ENCODE measurements around the gene ATP9B. TPM values are rescaled to one million over a fixed set of nuclear protein-coding genes. Genes with fewer than 3 reads are reported as not detected.

Gene ATP9B
- total RNA-seq, 1 donor from 2014 or later: 22.7 TPM

- no peak for TF ChIP-seq CTCF (conservative IDR thresholded peaks at IDR 0.05; ENCODE audit: low read depth, low read length)
- no peak for DNase-seq (ENCODE audit: low read depth)
- no peak overlapping the region for H3K4me3 ChIP-seq (ENCODE audit: low read depth, low read length)
These were observed 104.5 kb downstream of the ATP9B start for GRCh38 chr18:79173742-79174141.

GRCh38 chr18:79178113-79178531 is 108.9 kb downstream of the ATP9B start:
- no peak for TF ChIP-seq CTCF (conservative IDR thresholded peaks at IDR 0.05; ENCODE audit: low read depth, low read length)

GRCh38 chr18:79182047-79182713 is 113.0 kb downstream of the ATP9B start:
- H3K4me3 ChIP-seq (ENCODE audit: low read depth, low read length): no peak overlapping the region
- no peak for DNase-seq (ENCODE audit: low read depth)
- TF ChIP-seq CTCF (conservative IDR thresholded peaks at IDR 0.05; ENCODE audit: low read depth, low read length): no peak

More at GRCh38 chr18:79178113-79178531, 108.9 kb downstream of the ATP9B start:
- DNase-seq (ENCODE audit: low read depth): no peak
- no peak overlapping the region for H3K4me3 ChIP-seq (ENCODE audit: low read depth, low read length)

DNA sequence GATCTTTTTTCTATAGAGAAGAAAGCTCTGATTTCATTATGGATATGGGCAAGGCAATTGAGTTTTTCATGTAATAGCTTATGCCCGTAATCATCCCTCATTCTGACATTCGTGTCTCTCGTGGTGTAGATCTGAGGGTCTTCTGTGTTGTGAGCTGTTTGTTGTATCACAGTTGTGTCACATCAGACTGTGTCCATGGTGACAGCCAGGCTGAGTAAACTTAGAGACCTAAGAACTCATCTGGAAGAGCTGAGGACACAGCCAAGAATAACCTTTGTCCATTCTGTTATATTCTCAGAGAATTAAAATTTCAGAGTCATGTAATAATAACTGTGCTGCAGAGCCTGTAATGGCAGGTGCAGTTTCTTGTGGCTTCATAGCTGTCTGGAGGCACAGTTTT is 116.5 kb downstream of the ATP9B start:
- DNase-seq (ENCODE audit: low read depth): no peak
- TF ChIP-seq CTCF (conservative IDR thresholded peaks at IDR 0.05; ENCODE audit: low read depth, low read length): no peak
- H3K4me3 ChIP-seq (ENCODE audit: low read depth, low read length): no peak overlapping the region

DNA sequence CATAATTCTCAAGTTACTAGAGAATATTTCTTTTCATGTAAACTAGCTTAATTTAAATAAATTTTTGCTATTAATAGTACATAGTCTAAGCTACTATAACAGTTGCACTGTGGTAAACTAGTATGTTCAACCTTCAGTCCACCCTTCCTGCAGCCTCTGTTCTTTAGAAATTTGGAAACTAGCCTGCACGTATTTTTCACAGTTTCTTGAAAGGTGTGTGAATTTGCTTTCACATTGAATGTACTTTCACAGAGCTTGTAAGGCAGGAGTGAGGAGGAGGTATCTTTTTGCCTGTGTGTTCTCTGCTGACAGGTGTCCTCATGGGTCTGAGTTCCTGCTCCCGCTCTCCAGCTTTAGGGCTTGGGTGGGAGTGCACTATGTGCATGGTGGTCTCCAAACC is 117.5 kb downstream of the ATP9B start:
- DNase-seq (ENCODE audit: low read depth): no peak
- TF ChIP-seq CTCF (conservative IDR thresholded peaks at IDR 0.05; ENCODE audit: low read depth, low read length): no peak
- H3K4me3 ChIP-seq (ENCODE audit: low read depth, low read length): no peak overlapping the region

DNA sequence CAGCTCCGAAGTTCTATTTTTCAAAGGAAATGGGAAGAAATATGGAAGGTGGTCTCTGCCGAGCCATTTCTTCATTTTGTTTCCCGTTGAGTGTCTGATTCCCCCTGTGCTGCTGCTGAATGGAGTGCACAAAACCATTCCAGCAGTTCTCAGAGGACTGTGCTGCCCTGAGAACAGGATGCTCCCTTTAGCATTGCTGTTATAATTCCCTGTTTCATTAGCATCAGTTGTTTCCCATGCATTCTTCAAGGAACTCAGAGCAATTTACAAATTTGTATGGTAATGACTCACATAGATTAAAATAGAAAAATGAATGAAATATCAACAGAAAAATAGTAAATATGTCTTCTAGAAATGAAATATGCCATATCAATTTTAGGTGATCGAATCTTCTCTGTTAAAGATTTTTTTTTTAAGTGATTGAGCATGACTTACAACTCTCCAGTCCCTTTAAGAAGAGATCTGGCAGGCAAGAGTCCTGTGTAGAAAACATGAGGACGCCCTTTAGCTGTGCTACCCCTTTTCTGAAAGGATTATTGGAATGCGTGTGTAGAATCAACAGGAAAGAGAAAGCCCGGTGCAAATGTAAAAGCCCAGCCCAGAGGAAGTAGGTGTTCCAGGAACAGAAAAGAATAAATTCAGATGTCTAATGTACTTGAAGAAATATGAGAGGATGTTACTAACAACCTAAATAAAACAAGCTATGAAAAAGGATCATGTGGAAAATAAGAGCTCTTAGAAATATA is 118.5 kb downstream of the ATP9B start:
- no peak for TF ChIP-seq CTCF (conservative IDR thresholded peaks at IDR 0.05; ENCODE audit: low read depth, low read length)
- H3K4me3 ChIP-seq (ENCODE audit: low read depth, low read length): no peak overlapping the region
- no peak for DNase-seq (ENCODE audit: low read depth)
